Mucosa of descending colon (tissue), 3 donors: Measurements from ENCODE around the gene MLPH. TPM values are rescaled to one million over a fixed set of nuclear protein-coding genes. Genes with fewer than 3 reads are reported as not detected.

Experiments used
- ATAC-seq: fragments of 200-7000 bp; cut with Tn5 transposase; one replicate; pipeline ENCODE4 v1.9.1; 2020; ENCODE audit warnings: mild to moderate bottlenecking, moderate library complexity
- DNase-seq, 3 donors: peaks; one replicate each; pipeline ENCODE4 v3.0.0-alpha.2; 2020
- H3K36me3 ChIP-seq: fragments of 200-600 bp; one replicate; pipeline ENCODE4 v1.8.0; 2021; ENCODE audit warnings: low read depth, mild to moderate bottlenecking
- H3K4me1 ChIP-seq: fragments of 200-600 bp; one replicate; pipeline ENCODE4 v1.8.0; 2021; ENCODE audit warnings: low read depth, mild to moderate bottlenecking
- H3K4me3 ChIP-seq: fragments of 200-600 bp; one replicate; pipeline ENCODE4 v1.8.0; 2021; ENCODE audit warnings: mild to moderate bottlenecking
- H3K9me3 ChIP-seq: fragments of 200-600 bp; one replicate; pipeline ENCODE4 v1.8.0; 2021; ENCODE audit warnings: mild to moderate bottlenecking
- intact Hi-C, 2 donors: fragments of 100-400 bp; cut with DNase I in 1 of 2; cut with micrococcal nuclease in 1 of 2; formaldehyde crosslinking; loops; one replicate each; pipeline versions ENCODE4 v1.11.0 to v1.11.1; 2022; cut with DNase I, micrococcal nuclease
- total RNA-seq, 3 donors: library from RNA; stranded (reverse); fragmentation: NEBNext Ultra II Directional in 2 of 3; extraction: Animal tissue kit (Norgen Biotek cat#: 25700) in 2 of 3; gene quantifications; one replicate each; pipeline versions ENCODE4 v1.2.1 to v1.2.4, GENCODE V29; 2021 to 2023
- TF ChIP-seq, protein P1 (sequence below): fragments of 200-600 bp; IDR thresholded peaks from one replicate; pipeline ENCODE4 v1.8.0; 2022; ENCODE audit warnings: antibody characterized with exemption, mild to moderate bottlenecking
- donor health status: DM: no; HTN: no; CAD: no; lungs with moderate emphysema.
- donor health status: DM: no; HTN: no; CAD: no.
- donor health status: DM: no; HTN: yes; CAD: no.

Gene MLPH
- total RNA-seq, 3 donors from 2014 or later: 46.8 to 133 (median 121) TPM

DNA sequence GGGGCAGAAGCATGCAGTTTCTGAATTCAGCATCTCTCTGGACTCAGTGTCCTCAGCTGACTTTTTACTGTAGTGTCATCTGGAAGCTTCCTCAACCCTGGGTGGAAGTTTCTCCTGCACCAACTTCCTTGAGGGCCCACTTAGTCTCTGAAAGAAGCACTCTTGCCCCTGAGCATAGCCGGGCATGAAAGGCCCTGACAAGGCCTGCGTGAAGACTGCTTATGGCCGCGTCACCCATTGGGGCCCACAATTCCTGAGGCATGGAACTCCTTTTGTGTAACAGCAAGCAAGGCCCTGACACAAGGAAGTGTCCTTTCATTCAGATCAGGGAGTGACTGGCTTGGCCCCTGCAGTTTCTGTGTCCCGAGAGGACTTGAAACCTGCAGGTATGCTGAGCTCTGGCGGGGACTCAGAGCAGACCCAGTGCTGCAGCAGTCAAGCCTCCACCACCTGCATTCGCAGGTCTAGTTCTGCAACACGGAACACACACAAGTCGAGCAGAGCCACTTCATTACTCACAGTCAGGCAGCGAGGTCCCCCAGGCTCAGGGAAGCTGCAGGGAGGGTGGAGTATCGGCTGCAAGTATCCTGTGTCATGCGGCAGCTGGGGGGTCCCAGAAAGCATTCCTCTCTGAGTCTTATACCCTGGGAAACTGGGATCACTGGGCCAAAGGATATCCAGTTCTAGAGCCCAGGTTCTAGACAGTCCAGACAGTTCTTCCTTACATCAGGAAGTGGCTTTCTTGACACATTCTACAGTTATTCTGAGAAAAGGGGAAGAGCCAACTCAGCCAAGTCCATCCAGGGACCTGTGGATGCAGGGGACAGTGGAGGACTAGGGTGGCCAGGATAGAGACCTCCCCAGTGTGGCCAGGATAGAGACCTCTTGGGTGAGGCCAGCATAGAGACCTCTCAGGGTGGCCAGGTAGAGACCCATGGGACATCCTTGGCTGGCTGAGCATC, 43.7 kb downstream of the MLPH start:
- Histone ChIP-seq H3K9me3 (no peaks in the 10 kb centered on the region), H3K36me3 (no peaks in the 10 kb centered on the region), H3K4me3 (no peak overlapping the region), H3K4me1 (no peaks in the 10 kb centered on the region)
- intact Hi-C loops: no loop called here
- DNase-seq (no peak), ATAC-seq (no peak)
- TF ChIP-seq, protein P1, sequence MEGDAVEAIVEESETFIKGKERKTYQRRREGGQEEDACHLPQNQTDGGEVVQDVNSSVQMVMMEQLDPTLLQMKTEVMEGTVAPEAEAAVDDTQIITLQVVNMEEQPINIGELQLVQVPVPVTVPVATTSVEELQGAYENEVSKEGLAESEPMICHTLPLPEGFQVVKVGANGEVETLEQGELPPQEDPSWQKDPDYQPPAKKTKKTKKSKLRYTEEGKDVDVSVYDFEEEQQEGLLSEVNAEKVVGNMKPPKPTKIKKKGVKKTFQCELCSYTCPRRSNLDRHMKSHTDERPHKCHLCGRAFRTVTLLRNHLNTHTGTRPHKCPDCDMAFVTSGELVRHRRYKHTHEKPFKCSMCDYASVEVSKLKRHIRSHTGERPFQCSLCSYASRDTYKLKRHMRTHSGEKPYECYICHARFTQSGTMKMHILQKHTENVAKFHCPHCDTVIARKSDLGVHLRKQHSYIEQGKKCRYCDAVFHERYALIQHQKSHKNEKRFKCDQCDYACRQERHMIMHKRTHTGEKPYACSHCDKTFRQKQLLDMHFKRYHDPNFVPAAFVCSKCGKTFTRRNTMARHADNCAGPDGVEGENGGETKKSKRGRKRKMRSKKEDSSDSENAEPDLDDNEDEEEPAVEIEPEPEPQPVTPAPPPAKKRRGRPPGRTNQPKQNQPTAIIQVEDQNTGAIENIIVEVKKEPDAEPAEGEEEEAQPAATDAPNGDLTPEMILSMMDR: no peak

DNA sequence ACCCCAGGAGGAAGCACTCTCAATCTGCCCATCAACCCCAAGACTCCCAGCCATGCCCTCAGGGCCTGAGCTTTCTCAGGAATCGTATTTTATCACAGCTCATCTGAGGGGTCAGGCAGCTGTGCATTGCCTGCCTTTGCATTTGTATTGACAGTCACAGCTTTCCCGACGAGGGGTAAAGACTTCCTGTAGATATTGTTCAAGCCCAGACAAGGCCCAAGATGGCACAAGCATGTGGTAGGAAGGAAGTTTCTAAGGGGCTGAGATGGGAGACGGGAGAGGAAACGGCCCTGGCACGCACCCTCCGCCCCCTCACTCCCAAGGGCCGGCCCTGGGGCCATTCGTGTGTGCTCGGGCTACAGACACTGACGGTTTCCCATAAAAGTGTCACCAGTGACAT, 45.1 kb downstream of the MLPH start:
- no peaks in the 10 kb centered on the region for H3K9me3 ChIP-seq
- ATAC-seq: no peak
- H3K36me3 ChIP-seq: no peaks in the 10 kb centered on the region
- no peaks in the 10 kb centered on the region for H3K4me1 ChIP-seq
- TF ChIP-seq, protein P1: no peak
- H3K4me3 ChIP-seq: no peak overlapping the region
- intact Hi-C loops: no loop called here
- DNase-seq: no peak

DNA sequence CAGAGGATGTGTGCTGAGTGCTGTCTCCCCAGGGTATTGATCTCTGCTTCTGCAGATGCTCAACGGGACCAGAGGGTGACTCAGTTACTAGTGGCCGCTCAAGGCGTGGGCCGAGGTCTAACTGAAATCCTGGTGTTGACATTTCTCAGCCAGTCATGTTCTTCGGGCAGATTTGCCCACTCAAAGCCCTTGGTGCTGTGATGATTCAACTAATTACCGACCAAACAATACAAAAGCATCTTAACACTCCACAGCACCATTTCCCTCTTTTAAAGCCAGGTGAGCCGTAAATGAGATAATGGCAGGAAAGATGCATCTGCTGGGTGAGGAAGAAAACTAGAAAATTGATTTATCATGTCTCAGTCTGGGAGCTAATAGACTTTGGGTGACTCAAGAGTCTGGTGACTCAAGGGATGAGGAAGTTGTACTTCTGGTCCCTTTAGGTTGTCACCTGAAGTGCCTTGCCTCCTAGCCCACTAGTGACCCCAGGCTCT, 46.7 kb downstream of the MLPH start:
- H3K36me3 ChIP-seq: no peaks in the 10 kb centered on the region
- ATAC-seq: no peak
- no peaks in the 10 kb centered on the region for H3K9me3 ChIP-seq
- TF ChIP-seq, protein P1: no peak
- no peak for DNase-seq
- H3K4me1 ChIP-seq: no peaks in the 10 kb centered on the region
- intact Hi-C loops: no loop called here
- no peak overlapping the region for H3K4me3 ChIP-seq

DNA sequence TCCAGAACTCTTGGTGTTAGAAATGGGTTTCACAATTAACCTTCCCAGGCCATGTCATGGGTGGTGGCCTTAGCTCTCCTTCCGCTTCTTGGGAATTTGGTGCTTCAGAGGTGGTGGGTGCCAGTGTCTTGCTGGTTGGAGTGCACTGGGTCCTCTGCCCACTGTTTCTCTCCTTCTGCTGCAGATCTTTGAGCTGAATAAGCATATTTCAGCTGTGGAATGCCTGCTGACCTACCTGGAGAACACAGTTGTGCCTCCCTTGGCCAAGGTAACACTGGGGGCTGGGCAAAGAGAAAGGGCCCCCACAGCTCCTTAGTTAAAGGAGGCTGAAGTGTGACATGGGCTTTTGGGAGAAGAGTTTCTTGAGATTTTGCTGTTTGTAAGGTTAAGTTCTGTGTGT, 47.3 kb downstream of the MLPH start:
- Histone ChIP-seq H3K4me1 (no peaks in the 10 kb centered on the region), H3K4me3 (no peak overlapping the region), H3K36me3 (no peaks in the 10 kb centered on the region), H3K9me3 (no peaks in the 10 kb centered on the region)
- intact Hi-C loops: no loop called here
- ATAC-seq (no peak), DNase-seq (no peak)
- TF ChIP-seq, protein P1: no peak

DNA sequence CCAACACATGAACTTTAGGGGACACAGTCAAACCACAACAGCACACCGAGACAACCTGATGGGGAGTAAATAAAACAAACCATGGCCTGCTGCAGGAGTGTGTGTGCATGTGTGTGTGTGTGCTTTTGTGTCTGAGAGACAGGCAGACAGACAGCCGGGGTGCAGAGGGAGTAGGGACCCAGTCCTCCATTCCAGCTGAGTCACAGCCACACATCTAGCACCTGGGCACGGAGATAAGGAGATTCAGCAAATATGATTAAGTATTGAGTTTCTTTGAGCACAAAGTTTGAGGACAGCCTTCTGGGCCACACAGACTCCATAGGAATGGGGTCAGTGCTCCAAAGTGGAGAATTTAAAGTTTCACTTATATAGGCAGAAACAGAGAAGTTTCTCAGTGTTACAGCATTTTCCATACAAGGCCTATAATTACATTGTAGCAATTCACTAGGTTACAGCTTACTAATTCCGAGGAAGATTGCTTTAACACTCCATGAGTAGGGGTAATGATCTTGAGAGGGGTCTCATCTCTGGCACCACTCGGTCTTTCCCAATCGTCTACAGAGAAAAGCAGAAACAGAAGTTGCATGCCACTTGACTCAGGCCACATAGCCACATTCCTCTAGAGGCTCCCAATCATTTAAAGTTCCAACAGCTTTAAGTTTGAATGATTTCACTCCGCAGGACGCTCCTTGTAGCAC, 48.5 kb downstream of the MLPH start:
- TF ChIP-seq, protein P1: no peak
- Histone ChIP-seq H3K4me1 (no peaks in the 10 kb centered on the region), H3K9me3 (no peaks in the 10 kb centered on the region), H3K36me3 (no peaks in the 10 kb centered on the region), H3K4me3 (no peak overlapping the region)
- intact Hi-C loops: no loop called here
- DNase-seq (no peak), ATAC-seq (no peak)
